ENCODE data around the gene ACOT11. TPM values are rescaled to one million over a fixed set of nuclear protein-coding genes. Genes with fewer than 3 reads are reported as not detected.
A peak's percentile ranks its signal among the peaks of the same experiment; 100 is the strongest.

Gene ACOT11
- total and polyA plus RNA-seq, 2 of the 4 experiments (the other 2 are of a cell fraction) = 2.5 to 2.7 TPM

DNA sequence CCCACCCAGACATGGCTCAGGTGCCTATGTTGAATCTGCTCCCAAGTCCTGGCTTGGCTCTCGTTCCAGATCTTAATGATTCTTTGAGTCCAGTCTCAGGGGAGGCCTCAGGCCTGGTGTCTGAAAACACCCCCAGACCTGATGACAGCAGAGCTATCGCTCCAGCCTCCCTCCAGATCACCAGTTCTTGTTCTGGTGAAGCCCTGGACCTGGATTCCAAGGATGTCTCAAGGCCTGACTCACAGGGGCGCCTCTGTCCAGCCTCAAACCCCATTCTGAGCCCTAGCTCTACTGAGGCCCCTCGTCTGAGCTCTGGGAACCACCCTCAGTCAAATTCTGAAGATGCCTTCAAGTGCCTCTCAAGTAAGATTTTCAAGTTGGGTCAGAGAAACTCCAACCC lies 105.0 kb downstream of the ACOT11 start:
- BruUV-seq (replicated peaks) = no TSS peak
- H3K4me1 ChIP-seq (ENCODE audit: control insufficient read depth, insufficient read depth, low read length) = no peaks in the 10 kb centered on the region
- H3K27me3 ChIP-seq (ENCODE audit: control insufficient read depth, insufficient read depth, low read length) = peaks cover 34% of the 10 kb centered on the region
- no peaks in the 10 kb centered on the region; the same call in 1 of the 2 replicates for H3K9me3 ChIP-seq (ENCODE audit: control insufficient read depth, insufficient read depth, low read length)
- no peak overlapping the region for H4K5ac ChIP-seq (ENCODE audit: low read depth, low read length)
- no peak for TF ChIP-seq RFX5 (IDR thresholded peaks at IDR 0.05; ENCODE audit: low read depth, low read length)
- TF ChIP-seq, protein P1, sequence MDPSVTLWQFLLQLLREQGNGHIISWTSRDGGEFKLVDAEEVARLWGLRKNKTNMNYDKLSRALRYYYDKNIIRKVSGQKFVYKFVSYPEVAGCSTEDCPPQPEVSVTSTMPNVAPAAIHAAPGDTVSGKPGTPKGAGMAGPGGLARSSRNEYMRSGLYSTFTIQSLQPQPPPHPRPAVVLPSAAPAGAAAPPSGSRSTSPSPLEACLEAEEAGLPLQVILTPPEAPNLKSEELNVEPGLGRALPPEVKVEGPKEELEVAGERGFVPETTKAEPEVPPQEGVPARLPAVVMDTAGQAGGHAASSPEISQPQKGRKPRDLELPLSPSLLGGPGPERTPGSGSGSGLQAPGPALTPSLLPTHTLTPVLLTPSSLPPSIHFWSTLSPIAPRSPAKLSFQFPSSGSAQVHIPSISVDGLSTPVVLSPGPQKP (IDR thresholded peaks at IDR 0.05; ENCODE audit: borderline replicate concordance, low read depth, low read length) = no peak
- TF ChIP-seq MXI1 (IDR thresholded peaks at IDR 0.05; ENCODE audit: borderline replicate concordance, low read depth, low read length) = no peak
- TF ChIP-seq RAD21 (IDR thresholded peaks at IDR 0.05; ENCODE audit: low read length) = no peak
- no peak for TF ChIP-seq MAZ (IDR thresholded peaks at IDR 0.05; ENCODE audit: borderline replicate concordance, low read depth, low read length)
- TF ChIP-seq SMC3 (IDR thresholded peaks at IDR 0.05; ENCODE audit: low read depth, low read length) = no peak
- TF ChIP-seq NFE2L2 (IDR thresholded peaks at IDR 0.05; ENCODE audit: low read depth, low read length) = no peak
- no peak for TF ChIP-seq POLR2A (IDR thresholded peaks at IDR 0.05; ENCODE audit: low read depth, low read length)
- no peak overlapping the region for H2BK120ac ChIP-seq (ENCODE audit: low read depth, low read length)
- no peak overlapping the region for H3K18ac ChIP-seq (ENCODE audit: low read depth, low read length)
- no peak overlapping the region for H3K9ac ChIP-seq (ENCODE audit: low read depth, low read length)
- no peak overlapping the region for H3K27ac ChIP-seq (ENCODE audit: insufficient read depth, low read length)
- H4K91ac ChIP-seq (ENCODE audit: insufficient read depth, low read depth, low read length) = no peak overlapping the region
- in situ Hi-C loops (cut with MboI; ENCODE audit: low sequenced_read_pairs) (no loop called here), dilution Hi-C loops (cut with HindIII; ENCODE audit: low sequenced_read_pairs, unreplicated experiment) (no loop called here), intact Hi-C loops (cut with micrococcal nuclease) (no loop called here)
- no peak overlapping the region for H2BK5ac ChIP-seq (ENCODE audit: low read depth, low read length, poor library complexity, severe bottlenecking)
- H4K20me1 ChIP-seq (ENCODE audit: insufficient read depth, low read length) = no peaks in the 10 kb centered on the region
- H3K23ac ChIP-seq (ENCODE audit: low read depth, low read length) = no peak overlapping the region
- H3K56ac ChIP-seq (ENCODE audit: extremely low read depth, insufficient read depth, low read length) = no peak overlapping the region
- CTCF ChIA-PET = no interaction called here
- H2AK5ac ChIP-seq (ENCODE audit: low read depth, low read length) = no peak overlapping the region
- H3K4me2 ChIP-seq (ENCODE audit: low read depth, low read length) = no peak overlapping the region
- no peaks in the 10 kb centered on the region for H3K36me3 ChIP-seq (ENCODE audit: control insufficient read depth, insufficient read depth, low read length)
- H2AFZ ChIP-seq (replicated peaks; ENCODE audit: low read length, poor library complexity) = no peak overlapping the region
- H3K9me1 ChIP-seq (ENCODE audit: insufficient read depth, low read length) = no peaks in the 10 kb centered on the region
- H3K14ac ChIP-seq (replicated peaks; ENCODE audit: low read depth, low read length) = no peak overlapping the region
- DNase-seq (peak; percentile 13), ATAC-seq (ENCODE audit: low read depth) (peak; percentile 85)
- H2BK20ac ChIP-seq (ENCODE audit: low read depth, low read length) = no peak overlapping the region
- H3K4ac ChIP-seq (ENCODE audit: low read depth, low read length) = no peak overlapping the region
- H2AK9ac ChIP-seq (replicated peaks; ENCODE audit: low read depth, low read length, poor library complexity) = no peak overlapping the region
- H3K4me3 ChIP-seq (ENCODE audit: insufficient read depth, low read depth, low read length) = no peak overlapping the region
- 14% methylated on average over 1 of the region's 4 CpGs; no CpG with 5 or more reads in 1 of the 2 experiments for WGBS, 2 experiments (ENCODE audit: extremely low coverage in 2 of 2, insufficient read length in 1 of 2)
- H3K79me1 ChIP-seq (ENCODE audit: low read depth in 1 of 2, low read length in 2 of 2) = no peaks in the 10 kb centered on the region
- H4K8ac ChIP-seq (ENCODE audit: low read depth in 2 of 2, low read length in 2 of 2) = no peak overlapping the region
- POLR2A ChIA-PET (ENCODE audit: unreplicated experiment) = no interaction called here
- H2BK15ac ChIP-seq (ENCODE audit: low read depth, low read length) = no peak overlapping the region
